Amygdala (tissue), 56 donors: ENCODE data around the gene MTNR1A.

Source experiments
- DNase-seq, 56 donors: peaks; one replicate each; lab custom pipeline; 2025; lab: John Stamatoyannopoulos, UW

The MTNR1A gene

GRCh38 chr4:186554914-186555827 lies at the start of gene MTNR1A:
MTNR1A (minus strand) TSS chr4:186555567; CDS start chr4:186555365, 202 bp downstream.
- DNase-seq = peak in 1 of 56 donors; percentile 15

GRCh38 chr4:186604124-186604807 lies 48.9 kb upstream of the MTNR1A start:
- no peak for DNase-seq

- no peak for DNase-seq
These were observed 47.6 kb upstream of the MTNR1A start for GRCh38 chr4:186602978-186603377.

GRCh38 chr4:186599483-186599882 lies 44.1 kb upstream of the MTNR1A start:
- no peak for DNase-seq

GRCh38 chr4:186598686-186599085 lies 43.3 kb upstream of the MTNR1A start:
- DNase-seq = no peak

GRCh38 chr4:186596850-186597390 lies 41.6 kb upstream of the MTNR1A start:
- no peak for DNase-seq

GRCh38 chr4:186596346-186596745 lies 41.0 kb upstream of the MTNR1A start:
- DNase-seq = no peak

GRCh38 chr4:186593587-186593973 lies 38.2 kb upstream of the MTNR1A start:
- DNase-seq = no peak

- DNase-seq = no peak
These were observed 37.7 kb upstream of the MTNR1A start for GRCh38 chr4:186592966-186593586.

GRCh38 chr4:186592445-186592844 lies 37.1 kb upstream of the MTNR1A start:
- DNase-seq = no peak

GRCh38 chr4:186591651-186592050 lies 36.3 kb upstream of the MTNR1A start:
- DNase-seq = no peak

- DNase-seq = no peak
These were observed 33.1 kb upstream of the MTNR1A start for GRCh38 chr4:186588503-186588902.

- DNase-seq = peak in 38 of 56 donors; percentile 1 to 81 (median 24)
These were observed 32.1 kb upstream of the MTNR1A start for GRCh38 chr4:186587416-186588018.

- no peak for DNase-seq
These were observed 30.8 kb upstream of the MTNR1A start for GRCh38 chr4:186586205-186586604.

- no peak for DNase-seq
These were observed 29.5 kb upstream of the MTNR1A start for GRCh38 chr4:186584912-186585311.

- DNase-seq = no peak
These were observed 26.1 kb upstream of the MTNR1A start for GRCh38 chr4:186581421-186581820.

GRCh38 chr4:186580669-186581068 lies 25.3 kb upstream of the MTNR1A start:
- DNase-seq = no peak

- no peak for DNase-seq
These were observed 15.0 kb upstream of the MTNR1A start for GRCh38 chr4:186570193-186570996.

GRCh38 chr4:186569533-186570192 lies 14.3 kb upstream of the MTNR1A start:
- no peak for DNase-seq
